Measurements from ENCODE around the gene KY. TPM values are rescaled to one million over a fixed set of nuclear protein-coding genes. Genes with fewer than 3 reads are reported as not detected.

The KY gene
- total and polyA plus RNA-seq, 2 donors (not counting 1 experiment from before 2014, with no cell fraction given): not detected

- no peak overlapping the region for H2AFZ ChIP-seq (ENCODE audit: insufficient read depth, low read depth, low read length, poor library complexity, severe bottlenecking)
- peaks cover 2 to 16% (median 6%) of the 10 kb centered on the region in 3 donors for H3K9me3 ChIP-seq (ENCODE audit: control extremely low read depth in 1 of 3, control insufficient read depth in 2 of 3, insufficient read depth in 1 of 3, low read length in 2 of 3)
- H4K20me1 ChIP-seq (ENCODE audit: control insufficient read depth, insufficient read depth, low read length, poor library complexity, severe bottlenecking): no peaks in the 10 kb centered on the region
- no peaks in the 10 kb centered on the region for H3K4me1 ChIP-seq (ENCODE audit: control insufficient read depth in 2 of 2, insufficient read depth in 2 of 2, low read length in 2 of 2)
- POLR2A ChIA-PET: no interaction called here
- ATAC-seq (ENCODE audit: low read depth) (no peak), DNase-seq (no peak)
- H3K9me3 Mint-ChIP-seq (ENCODE audit: insufficient read depth): peaks cover 3% of the 10 kb centered on the region
- no peak overlapping the region for H3K4me3 Mint-ChIP-seq
- 100% methylated on average over 1 of the region's 1 CpG for WGBS (ENCODE audit: insufficient coverage)
- H3K27ac Mint-ChIP-seq: no peak overlapping the region
- CTCF ChIA-PET: no interaction called here
- intact Hi-C loops (cut with micrococcal nuclease): no loop called here
- no peaks in the 10 kb centered on the region for H3K36me3 ChIP-seq (replicated peaks in 1 of 2; ENCODE audit: control extremely low read depth in 1 of 2, control insufficient read depth in 1 of 2, extremely low read depth in 1 of 2, insufficient read depth in 2 of 2, low read length in 1 of 2)
- no peak for TF ChIP-seq CTCF (IDR thresholded peaks at IDR 0.05)
- TF ChIP-seq EZH2 (IDR thresholded peaks at IDR 0.05; ENCODE audit: borderline replicate concordance, insufficient read depth, low read depth, low read length, poor library complexity, severe bottlenecking): no peak
- no peaks in the 10 kb centered on the region for H3K27me3 ChIP-seq (replicated peaks in 1 of 4; ENCODE audit: control extremely low read depth in 1 of 4, control insufficient read depth in 3 of 4, insufficient read depth in 4 of 4, low read length in 3 of 4)
- H3K79me2 ChIP-seq (ENCODE audit: control insufficient read depth, insufficient read depth, low read length): no peaks in the 10 kb centered on the region
- no peak overlapping the region for H3K4me2 ChIP-seq (replicated peaks; ENCODE audit: low read depth, low read length, poor library complexity, severe bottlenecking)
- H3K4me3 ChIP-seq (ENCODE audit: control extremely low read depth in 1 of 5, extremely low read depth in 1 of 5, insufficient read depth in 1 of 5, low read depth in 2 of 5, low read length in 4 of 5): no peak overlapping the region
- H3K27ac ChIP-seq (ENCODE audit: low read length in 2 of 2): no peak overlapping the region
- H3K9ac ChIP-seq (ENCODE audit: low read length): no peak overlapping the region
- no peaks in the 10 kb centered on the region for H3K4me1 Mint-ChIP-seq
- H3K27me3 Mint-ChIP-seq: peaks cover 7% of the 10 kb centered on the region
Measured at GRCh38 chr3:134627831-134628230, 23.0 kb downstream of the KY start.

- Histone ChIP-seq H3K9ac (ENCODE audit: low read length) (no peak overlapping the region), H3K79me2 (ENCODE audit: control insufficient read depth, insufficient read depth, low read length) (no peaks in the 10 kb centered on the region), H3K4me3 (ENCODE audit: control extremely low read depth in 1 of 5, extremely low read depth in 1 of 5, insufficient read depth in 1 of 5, low read depth in 2 of 5, low read length in 4 of 5) (no peak overlapping the region), H3K27me3 (replicated peaks in 1 of 4; ENCODE audit: control extremely low read depth in 1 of 4, control insufficient read depth in 3 of 4, insufficient read depth in 4 of 4, low read length in 3 of 4) (no peaks in the 10 kb centered on the region), H2AFZ (ENCODE audit: insufficient read depth, low read depth, low read length, poor library complexity, severe bottlenecking) (no peak overlapping the region), H3K27ac (ENCODE audit: low read length in 2 of 2) (no peak overlapping the region), H4K20me1 (ENCODE audit: control insufficient read depth, insufficient read depth, low read length, poor library complexity, severe bottlenecking) (no peaks in the 10 kb centered on the region), H3K9me3 (ENCODE audit: control extremely low read depth in 1 of 3, control insufficient read depth in 2 of 3, insufficient read depth in 1 of 3, low read length in 2 of 3) (peaks cover under 1 to 12% (median 6%) of the 10 kb centered on the region in 3 donors), H3K4me1 (ENCODE audit: control insufficient read depth in 2 of 2, insufficient read depth in 2 of 2, low read length in 2 of 2) (no peaks in the 10 kb centered on the region), H3K36me3 (replicated peaks in 1 of 2; ENCODE audit: control extremely low read depth in 1 of 2, control insufficient read depth in 1 of 2, extremely low read depth in 1 of 2, insufficient read depth in 2 of 2, low read length in 1 of 2) (no peaks in the 10 kb centered on the region), H3K4me2 (replicated peaks; ENCODE audit: low read depth, low read length, poor library complexity, severe bottlenecking) (no peak overlapping the region)
- CTCF ChIA-PET: no interaction called here
- 97% methylated on average over 3 of the region's 5 CpGs for WGBS (ENCODE audit: insufficient coverage)
- Mint-ChIP-seq H3K9me3 (ENCODE audit: insufficient read depth) (no peaks in the 10 kb centered on the region), H3K27me3 (peaks cover 4% of the 10 kb centered on the region), H3K4me1 (no peaks in the 10 kb centered on the region), H3K4me3 (no peak overlapping the region), H3K27ac (no peak overlapping the region)
- TF ChIP-seq EZH2 (IDR thresholded peaks at IDR 0.05; ENCODE audit: borderline replicate concordance, insufficient read depth, low read depth, low read length, poor library complexity, severe bottlenecking): no peak
- no peak for TF ChIP-seq CTCF (IDR thresholded peaks at IDR 0.05)
- intact Hi-C loops (cut with micrococcal nuclease): no loop called here
- POLR2A ChIA-PET: no interaction called here
- ATAC-seq (ENCODE audit: low read depth): no peak
- DNase-seq: no peak
Measured at GRCh38 chr3:134625885-134626741, 24.7 kb downstream of the KY start.

All from B cell (primary cell).